Stimulated activated CD8-positive, alpha-beta memory T cell treated with anti-CD3 and anti-CD28 coated beads, Interleukin-4, amount 100 ng/mL, for 1 hour (primary cell): ENCODE results near the gene NRXN2.
A peak's percentile ranks its signal among the peaks of the same experiment; 100 is the strongest.

ENCODE experiments used
- DNase-seq, 2 donors: peaks; one replicate each; pipeline ENCODE4 v3.0.0-alpha.2; 2020; ENCODE audit warnings: low read depth in 2 of 2, low spot score in 1 of 2

Gene NRXN2

DNA sequence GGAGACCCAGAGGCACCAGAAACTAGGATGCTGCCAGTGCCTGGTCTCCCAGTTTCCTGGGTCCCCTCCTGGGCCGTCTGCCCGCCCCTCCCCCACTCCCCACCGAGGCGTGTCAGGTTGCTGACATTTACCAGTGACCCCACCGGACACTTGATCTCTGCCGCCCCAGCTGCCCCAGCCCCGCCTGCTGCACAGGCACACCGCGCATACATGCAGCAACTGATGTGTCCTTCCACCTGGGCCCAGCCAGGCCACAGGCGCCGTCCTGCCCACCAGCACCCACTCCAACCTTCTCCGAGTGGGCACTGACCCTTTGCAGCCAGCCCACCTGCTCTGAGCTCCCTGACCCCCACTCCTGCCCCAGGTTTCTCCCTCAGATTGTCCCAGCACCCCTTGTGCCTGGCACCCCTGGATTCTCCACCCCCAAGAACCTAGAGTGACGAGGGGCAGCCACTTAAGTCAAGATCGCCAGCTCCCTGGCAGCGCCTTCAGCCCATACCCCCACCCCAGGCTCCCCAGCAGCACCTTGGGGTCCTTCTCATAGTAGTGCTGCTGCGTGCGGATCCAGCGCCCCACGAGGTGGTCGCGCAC, 36.2 kb upstream of the NRXN2 start:
- no peak for DNase-seq

DNA sequence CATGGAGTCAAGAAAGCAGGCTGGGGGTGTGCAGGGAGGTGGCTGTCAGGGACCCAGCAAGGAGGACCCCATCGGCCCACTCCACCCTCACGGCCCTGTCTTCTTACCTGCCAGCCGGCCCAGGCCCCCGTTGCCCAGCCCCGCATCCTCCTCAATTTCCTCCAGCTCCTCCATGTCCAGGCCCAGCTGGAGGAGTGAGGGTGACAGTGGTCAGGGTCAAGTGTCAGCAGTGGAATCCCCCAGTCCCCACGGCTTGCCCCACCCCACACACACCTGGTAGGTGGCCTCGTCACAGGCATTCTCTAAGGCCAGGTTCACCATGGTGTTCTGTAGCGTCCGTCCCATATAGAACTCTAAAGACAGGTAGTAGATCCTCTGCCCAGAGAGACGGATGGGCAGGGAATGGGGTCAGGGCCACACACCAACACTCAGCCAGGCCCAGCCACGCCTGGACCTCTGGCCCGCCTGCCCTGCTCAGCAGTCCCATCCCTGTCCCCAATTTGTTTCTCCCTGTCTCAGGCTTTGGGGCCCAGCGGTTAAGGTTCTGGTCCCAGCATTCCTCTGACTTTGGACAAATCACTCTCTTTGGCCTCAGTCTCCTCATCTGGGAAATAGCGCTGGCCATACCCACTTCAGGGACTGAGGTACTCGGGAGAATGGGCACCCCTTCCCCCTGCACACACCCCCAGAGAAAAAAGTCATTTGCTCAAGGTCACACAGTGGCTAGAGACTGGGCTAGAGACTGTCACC, 35.5 kb upstream of the NRXN2 start:
- DNase-seq = no peak

DNA sequence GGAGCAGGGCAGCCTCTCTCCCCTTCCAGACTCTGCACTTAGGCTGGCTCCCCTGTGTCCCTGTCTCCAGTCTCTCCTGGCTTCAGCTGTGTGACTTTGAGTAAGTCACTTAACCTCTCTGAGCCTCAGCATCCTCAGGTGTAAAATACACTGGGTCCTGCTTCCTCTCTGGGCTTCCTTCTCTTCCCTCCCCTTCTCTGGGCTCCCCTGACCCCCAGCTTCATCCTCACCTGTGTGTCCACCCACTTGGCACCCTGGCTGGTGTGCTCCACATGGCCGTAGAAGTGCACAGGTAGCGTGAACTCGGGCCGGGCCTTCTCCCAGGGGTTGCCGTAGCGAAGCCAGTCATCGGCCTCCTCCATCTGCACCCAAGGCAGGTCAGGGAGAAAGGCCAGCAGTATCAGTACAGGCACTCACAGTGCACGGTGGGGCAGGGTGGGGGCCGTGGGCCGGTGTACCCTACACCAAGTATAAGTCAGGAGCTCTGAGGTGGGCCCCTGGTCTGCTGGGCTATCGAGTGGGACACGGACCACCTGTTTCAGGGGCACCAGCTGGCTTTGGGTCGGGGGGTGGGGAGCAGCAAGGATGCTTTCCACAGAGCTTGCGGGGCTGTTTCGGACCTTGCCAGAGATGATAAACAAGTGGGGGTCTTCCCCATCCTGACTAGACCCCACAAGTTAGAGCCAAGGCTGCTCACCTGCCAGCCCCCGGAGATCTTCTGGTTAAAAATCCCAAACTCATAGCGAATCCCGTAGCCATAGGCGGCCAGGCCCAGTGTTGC, 34.7 kb upstream of the NRXN2 start:
- DNase-seq = no peak

DNA sequence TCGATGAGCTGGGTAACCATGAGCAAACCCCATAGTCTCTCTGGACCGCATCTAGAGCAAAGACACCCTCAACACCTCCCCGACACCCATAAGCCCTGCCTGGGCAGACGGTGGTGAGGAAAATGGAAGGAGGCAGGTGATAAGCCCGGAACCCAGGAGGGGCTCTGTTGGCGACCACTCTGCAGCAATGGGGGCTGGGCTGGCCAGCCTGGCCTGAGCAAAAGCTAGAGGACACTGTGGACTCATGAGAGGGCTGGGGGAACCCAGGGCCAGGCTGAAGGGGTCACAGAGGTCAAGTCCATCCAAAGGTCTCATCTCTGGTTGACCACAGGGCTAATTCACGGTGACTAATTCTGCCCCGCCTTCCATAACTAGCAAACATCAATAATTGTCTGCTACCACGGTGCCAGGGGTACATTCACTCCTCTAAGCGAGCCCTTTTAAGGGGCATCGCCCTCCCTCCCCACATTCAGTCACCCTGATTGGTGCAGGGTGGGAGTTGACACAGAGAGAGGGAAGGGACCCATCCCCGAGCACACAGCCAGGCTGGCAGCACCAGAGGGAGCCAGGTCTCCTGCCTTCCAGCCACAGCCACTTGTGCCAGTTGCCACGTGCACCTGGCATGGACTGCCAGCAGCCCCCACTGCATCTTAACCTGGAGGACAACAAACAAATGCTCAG, 32.8 kb upstream of the NRXN2 start:
- no peak for DNase-seq

DNA sequence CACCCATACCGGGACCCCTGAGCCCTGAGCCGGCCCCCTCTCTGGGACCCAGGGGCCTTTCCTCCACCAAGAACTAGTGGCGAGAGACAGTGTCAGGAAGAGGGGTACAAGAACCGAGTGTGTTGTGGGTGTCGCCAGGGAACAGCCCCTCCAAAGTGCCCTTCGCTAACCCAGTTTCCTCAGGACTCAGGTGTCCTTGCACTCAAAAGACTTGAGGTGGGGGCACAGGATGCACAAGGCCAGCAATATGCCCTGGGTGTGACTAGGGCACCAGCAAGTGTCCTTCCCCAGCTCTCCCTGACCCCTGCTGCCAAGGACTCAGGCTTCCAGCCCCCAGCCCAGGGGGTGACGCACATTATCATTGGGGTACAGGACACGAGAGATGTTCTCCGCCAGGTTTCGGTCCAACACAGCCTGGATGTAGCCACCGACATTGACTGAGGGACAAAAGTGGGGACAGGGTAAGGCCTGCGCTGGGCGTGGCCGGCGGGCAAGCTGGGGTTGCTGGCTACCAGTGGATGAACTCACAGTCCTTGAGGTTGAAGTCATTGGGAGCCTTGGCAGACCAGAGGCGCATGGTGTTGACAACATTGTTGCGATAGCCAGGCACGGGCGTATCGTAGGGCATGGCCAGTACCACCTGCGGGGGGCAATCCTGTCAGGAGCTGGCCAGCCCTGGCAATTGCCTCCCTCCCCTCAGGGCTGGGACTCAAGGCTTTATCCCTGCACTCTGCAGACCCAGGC, 32.1 kb upstream of the NRXN2 start:
- DNase-seq = no peak

DNA sequence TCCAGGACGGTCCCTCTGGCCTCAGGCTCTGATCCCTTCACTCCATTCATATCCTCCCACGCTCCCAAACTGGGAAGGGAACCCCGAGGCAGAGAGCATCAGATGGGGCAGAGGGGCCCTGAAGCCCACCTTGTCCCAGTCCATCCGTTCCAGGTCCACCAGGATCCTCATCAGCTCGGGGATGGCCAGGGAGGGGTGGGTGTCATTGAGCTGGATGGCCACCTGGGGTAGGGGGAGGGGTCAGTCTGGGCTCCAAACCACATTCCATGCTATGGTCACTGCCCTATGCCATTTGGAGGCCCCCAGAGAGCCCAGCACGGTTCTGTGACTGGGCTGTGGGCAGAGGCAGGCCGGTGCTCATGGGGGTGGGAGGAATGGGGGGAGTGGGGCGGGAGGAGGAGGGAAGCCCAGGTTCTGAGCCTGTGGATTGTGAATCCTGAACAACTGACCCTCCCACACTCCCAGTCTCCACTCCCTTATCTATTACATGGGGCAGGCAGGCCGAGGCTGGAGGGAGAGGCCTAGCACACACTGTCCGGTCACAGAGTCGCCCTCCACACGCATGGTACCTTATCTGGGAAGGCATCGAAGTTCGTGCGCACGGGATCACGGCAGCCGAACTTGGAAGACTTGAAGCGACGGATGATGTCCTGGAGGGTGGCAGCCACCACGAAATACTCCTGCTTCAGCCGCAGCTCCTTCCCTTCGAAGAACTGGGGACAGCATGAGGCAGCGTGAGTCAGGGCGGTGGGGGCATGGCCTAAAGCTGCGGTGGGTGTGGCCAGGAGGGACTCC, 31.3 kb upstream of the NRXN2 start:
- no peak for DNase-seq

DNA sequence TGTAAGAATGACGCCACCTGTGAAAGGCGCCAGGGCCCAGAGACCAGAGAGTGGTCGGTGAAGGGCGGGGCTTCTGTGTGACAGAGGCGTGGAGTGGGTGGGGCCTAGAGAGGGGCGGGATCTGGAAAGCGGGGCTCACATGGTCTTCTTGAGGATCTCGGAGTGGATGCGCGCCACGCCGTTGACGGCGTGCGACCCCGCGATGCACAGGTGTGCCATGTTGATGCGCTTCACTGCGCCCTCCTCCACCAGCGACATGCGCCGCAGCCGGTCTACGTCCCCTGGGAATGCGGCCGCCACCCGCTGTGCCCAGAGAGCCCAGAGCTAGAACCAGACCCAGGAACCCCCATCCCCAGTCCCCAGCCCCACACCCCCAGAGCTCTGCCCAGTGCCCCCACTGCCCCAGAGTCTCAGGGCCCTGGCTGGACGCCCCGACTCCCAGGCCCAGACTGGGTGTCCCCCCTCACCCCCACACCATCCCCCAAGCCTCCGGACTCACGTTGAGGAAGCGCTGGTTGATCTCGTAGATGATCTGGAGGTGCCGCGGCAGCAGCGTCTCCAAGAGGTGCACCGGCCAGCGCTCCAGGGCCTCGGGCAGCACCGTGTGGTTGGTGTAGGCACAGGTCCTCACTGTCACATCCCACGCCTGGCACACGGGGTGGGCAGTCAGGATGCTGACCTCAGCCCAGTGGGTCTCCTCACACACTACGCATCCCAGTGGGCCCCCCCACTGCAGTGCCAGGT, 30.6 kb upstream of the NRXN2 start:
- DNase-seq = no peak

DNA sequence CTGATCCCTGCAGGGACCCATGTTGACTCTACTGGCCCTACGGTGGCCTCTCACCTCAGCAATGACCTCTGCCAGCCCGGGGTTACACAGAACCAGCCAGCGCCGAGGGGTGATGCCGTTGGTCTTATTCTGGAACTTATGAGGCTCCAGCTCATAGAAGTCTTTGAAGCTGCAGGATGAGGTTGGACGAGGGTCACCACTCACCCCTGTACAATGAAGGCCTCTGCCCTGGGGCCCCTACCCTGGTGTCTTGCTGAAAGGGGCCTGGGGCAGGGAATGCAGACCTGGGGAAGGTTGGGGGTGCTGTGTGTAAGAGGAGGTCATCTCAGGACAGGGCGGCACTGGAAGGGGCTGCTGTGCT, 30.0 kb upstream of the NRXN2 start:
- DNase-seq = no peak

DNA sequence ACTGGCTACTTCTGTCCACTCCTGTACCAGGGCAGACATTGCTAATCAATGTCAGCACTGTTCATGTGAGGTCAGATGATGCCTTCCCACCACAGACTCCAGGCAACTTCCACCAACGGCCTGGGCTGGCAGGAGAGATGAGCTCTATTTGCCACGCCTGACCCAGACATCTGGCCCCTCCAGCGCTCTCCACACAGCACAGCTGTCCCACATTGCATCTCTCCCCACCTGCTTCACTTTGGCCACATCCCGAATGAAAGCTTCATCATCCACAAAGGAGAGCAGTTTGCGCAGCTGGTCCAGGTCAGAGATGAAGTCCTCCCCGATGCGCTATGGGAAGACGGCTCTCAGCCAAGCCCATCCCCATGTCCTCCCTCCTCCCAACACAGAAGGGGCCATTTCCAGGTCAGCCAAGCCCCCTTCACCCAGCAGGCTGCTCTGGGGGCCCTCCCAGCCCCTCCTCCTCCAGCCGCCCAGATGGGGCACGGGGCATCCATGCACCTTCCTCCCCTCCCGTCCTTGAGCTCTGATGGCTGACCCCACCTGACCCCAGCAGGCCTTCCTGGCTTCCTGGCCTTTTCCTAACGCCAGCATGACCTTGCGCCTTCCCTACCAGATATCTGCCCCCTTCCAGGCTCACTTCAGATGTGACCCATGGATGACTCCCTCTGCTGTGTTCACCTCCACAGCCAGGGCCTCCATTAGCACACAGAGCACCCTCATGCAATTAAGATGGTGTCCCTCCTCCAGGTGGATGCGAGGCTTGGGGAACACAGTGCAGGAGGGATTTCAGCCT, 29.4 kb upstream of the NRXN2 start:
- no peak for DNase-seq

DNA sequence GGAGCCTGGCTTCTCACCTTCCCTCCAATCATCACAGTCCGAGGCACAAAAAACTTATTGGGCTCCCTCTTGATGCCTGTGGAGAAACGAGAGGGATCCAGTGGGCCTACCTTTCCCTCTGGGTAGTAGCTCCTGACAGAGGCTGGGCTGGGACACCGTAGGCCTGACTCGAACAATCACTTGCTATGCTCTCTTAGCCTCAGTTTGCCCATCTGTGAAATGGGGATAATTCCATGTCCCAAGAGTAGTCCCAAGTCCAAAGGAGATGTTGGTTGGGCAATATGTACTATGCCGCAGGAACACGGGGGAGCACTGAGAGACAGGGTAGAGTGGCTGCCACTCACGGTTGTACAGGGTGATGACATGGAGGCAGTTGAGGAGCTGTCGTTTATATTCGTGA, 28.6 kb upstream of the NRXN2 start:
- no peak for DNase-seq

DNA sequence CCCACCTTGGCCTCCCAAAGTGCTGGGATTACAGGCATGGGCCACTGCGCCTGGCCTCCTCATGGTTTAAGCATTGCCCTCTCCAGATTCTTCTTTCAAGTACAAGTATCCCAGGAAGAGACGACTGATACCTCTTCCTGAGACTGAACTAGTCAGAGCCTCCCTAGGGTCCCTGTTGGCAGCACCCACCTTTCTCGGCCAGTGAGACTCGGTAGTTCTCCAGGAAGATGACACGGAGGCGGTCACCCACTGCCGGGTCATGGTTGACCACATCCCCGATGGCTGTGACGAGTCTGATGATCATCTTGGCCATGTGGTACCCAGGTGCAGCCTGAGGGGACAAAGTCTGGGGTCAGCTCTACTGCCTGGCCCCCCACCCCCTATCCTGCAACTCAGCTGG, 28.1 kb upstream of the NRXN2 start:
- DNase-seq = no peak

DNA sequence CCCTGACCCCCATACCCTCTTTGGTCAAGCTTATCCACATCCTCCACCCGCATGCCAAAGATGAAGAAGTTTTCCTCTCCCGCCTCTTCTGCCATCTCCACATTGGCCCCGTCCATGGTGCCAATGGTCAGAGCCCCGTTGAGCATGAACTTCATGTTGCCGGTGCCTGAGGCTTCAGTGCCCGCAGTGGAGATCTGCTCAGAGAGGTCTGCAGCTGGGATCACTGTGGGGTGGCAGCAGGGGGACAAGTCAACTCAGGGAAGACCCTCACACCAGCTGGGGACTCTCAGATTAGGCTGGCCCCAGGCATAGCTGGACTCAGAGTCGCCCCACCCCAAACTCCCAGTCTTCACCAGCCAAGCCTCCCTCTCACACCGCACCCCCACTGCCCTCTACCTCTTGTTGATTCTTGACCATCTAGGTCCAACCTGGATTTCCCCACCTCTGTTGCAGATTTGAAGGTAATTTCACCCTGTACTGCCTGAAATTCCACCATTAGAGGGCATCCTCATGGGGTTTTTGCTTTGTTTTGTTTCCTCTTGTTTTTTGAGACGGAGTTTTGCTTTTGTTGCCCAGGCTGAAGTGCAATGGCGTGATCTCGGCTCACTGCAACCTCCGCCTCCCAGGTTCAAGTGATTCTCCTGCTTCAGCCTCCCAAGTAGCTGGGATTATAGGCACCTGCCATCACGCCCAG, 27.5 kb upstream of the NRXN2 start:
- DNase-seq = no peak

DNA sequence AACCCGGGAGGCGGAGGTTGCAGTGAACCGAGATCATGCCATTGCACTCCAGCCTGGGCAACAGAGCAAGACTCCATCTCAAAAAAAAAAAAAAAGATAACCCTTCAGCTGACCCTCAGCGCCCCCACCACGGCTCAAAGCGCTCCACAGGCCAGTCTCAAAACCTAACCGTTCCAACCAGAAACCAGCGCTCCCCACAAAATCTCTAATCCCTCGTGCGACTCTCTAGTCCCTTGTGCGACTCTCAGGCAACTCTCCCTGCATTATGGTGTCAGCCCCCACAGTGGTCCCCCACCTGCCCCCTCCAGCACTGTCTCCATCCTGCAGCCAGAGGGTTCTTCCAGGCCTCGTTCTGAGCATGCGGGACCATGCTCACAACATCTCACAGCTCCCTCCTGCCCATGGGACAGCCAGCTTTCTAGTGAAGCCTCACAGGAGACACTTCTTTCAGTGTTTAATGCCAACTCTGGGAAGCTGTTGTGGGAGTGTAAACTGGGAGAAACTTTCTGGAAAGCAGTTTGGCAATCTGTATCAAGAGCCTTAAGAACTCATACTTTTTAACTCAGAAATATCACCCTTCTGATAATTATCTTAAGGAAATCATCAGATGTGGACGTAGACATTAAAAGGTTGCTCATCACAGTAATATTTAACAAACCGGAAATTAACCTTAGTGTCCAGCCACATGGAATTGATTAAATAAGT, 25.1 kb upstream of the NRXN2 start:
- no peak for DNase-seq

DNA sequence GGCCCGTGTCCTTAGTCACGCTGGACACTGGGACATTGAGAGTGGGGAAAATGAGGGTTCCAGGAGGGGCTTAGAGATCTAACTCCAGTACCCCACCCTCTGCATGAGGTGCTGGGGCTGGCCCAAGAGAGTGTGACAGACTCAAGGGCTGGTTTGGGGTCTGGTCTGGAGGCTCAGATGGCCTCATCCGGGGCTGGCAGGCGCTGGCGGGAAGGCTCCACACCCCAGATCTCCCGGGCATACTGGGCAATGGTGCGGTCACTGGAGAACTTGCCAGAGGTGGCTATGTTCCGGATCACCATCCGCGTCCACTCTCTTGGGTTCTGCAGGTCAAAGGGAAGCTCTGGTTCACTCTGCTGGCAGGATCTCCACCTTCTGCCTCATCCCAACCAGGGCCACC, 23.5 kb upstream of the NRXN2 start:
- DNase-seq = no peak

DNA sequence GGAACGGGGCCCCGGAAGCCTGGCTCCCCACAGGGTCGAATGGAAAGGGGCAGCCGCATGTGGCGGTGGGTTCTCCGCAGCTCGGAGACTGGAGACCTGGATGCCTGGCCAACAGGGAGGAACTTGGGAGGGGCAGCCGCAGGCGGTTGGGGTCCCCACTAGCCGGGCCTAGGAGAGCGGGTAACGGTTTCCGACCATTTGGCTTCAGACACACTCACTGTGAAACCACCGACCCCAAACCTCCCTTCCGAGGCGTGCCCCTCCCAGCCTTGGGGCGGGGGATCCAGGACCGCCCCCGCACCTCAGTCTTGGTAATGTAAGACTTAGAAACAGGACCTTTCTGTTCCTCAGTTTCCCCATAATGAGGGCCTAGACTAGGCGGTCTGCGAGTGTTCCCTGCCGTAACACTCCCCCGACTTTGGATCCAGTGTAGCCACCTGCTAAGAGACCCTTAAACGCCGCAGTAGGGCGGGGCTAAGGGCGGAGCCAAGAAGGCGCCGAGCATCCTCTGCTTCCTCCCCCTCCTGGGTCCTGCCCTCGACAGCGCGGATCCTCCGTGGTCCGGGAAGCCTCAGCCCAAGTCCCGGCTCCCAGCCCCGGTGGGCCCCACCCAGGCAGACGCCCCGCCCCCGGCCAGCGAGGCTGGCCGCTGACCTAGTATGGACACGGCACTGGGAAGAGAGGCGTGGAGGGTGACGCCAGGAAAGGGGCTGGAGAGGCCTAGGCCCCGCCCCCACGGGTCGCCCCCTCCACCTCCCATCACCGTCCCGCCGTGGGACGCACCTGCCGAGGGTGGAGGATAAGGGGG, 22.7 kb upstream of the NRXN2 start:
- peak; percentile 57 to 62 for DNase-seq

DNA sequence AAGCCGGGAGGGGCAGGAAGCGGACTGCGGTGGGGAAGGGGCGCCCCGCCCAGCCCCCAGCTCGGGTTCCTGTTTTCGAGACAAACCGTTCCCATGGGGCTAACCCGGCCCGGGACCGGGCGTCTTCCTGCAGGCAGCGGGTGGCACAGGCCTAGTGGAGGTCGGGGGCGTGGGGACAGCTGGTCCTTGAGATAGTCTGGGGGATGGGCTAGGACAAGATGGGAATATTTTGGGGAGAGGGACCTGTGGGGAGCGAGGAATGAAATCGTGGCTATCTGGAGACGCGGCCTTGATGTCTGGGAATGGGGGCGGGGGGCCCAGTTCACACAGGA, 22.2 kb upstream of the NRXN2 start:
- DNase-seq = peak; percentile 45 to 66
